ENCODE data around the gene LRP4.

LRP4 gene

GRCh38 chr11:46865340-46865739, 53.0 kb downstream of the LRP4 start:
- Histone ChIP-seq H3K9me3 (replicated peaks; ENCODE audit: insufficient read depth, low read length) (no peaks in the 10 kb centered on the region), H2AFZ (ENCODE audit: low read length) (no peak overlapping the region), H3K79me2 (ENCODE audit: low read length) (no peaks in the 10 kb centered on the region), H3K27ac (ENCODE audit: low read length) (no peak overlapping the region), H3K9ac (ENCODE audit: low read length) (no peak overlapping the region), H3K9me2 (replicated peaks; ENCODE audit: insufficient read depth, low read length) (no peaks in the 10 kb centered on the region), H3K27me3 (replicated peaks; ENCODE audit: insufficient read depth, low read length) (no peaks in the 10 kb centered on the region), H3K36me3 (replicated peaks; ENCODE audit: insufficient read depth, low read length) (no peaks in the 10 kb centered on the region), H3F3A (ENCODE audit: insufficient read depth, low read length) (no peaks in the 10 kb centered on the region), H4K20me1 (ENCODE audit: insufficient read depth, low read length) (no peaks in the 10 kb centered on the region), H3K4me1 (ENCODE audit: low read length) (no peaks in the 10 kb centered on the region), H3K4me2 (ENCODE audit: low read depth, low read length) (no peak overlapping the region), H3K4me3 (ENCODE audit: low read length) (no peak overlapping the region)
- DNase-seq: no peak
- TF ChIP-seq CTCF (IDR thresholded peaks at IDR 0.05; ENCODE audit: low read length): no peak
- TF ChIP-seq EZH2 (optimal IDR thresholded peaks at IDR 0.05; ENCODE audit: low read depth, low read length): no peak
- no peak for TF ChIP-seq EZH2phosphoT487 (IDR thresholded peaks at IDR 0.05; ENCODE audit: low read length)

GRCh38 chr11:46860218-46860617, 58.1 kb downstream of the LRP4 start:
- Histone ChIP-seq H4K20me1 (ENCODE audit: insufficient read depth, low read length) (no peaks in the 10 kb centered on the region), H3K27me3 (replicated peaks; ENCODE audit: insufficient read depth, low read length) (no peaks in the 10 kb centered on the region), H3K9me2 (replicated peaks; ENCODE audit: insufficient read depth, low read length) (no peaks in the 10 kb centered on the region), H3K27ac (ENCODE audit: low read length) (no peak overlapping the region), H3K36me3 (replicated peaks; ENCODE audit: insufficient read depth, low read length) (no peaks in the 10 kb centered on the region), H2AFZ (ENCODE audit: low read length) (no peak overlapping the region), H3K4me3 (ENCODE audit: low read length) (no peak overlapping the region), H3K4me1 (ENCODE audit: low read length) (no peaks in the 10 kb centered on the region), H3F3A (ENCODE audit: insufficient read depth, low read length) (no peaks in the 10 kb centered on the region), H3K9me3 (replicated peaks; ENCODE audit: insufficient read depth, low read length) (no peaks in the 10 kb centered on the region), H3K79me2 (ENCODE audit: low read length) (no peaks in the 10 kb centered on the region), H3K4me2 (ENCODE audit: low read depth, low read length) (no peak overlapping the region), H3K9ac (ENCODE audit: low read length) (no peak overlapping the region)
- TF ChIP-seq EZH2phosphoT487 (IDR thresholded peaks at IDR 0.05; ENCODE audit: low read length): no peak
- no peak for TF ChIP-seq CTCF (IDR thresholded peaks at IDR 0.05; ENCODE audit: low read length)
- TF ChIP-seq EZH2 (optimal IDR thresholded peaks at IDR 0.05; ENCODE audit: low read depth, low read length): no peak
- DNase-seq: no peak

DNA sequence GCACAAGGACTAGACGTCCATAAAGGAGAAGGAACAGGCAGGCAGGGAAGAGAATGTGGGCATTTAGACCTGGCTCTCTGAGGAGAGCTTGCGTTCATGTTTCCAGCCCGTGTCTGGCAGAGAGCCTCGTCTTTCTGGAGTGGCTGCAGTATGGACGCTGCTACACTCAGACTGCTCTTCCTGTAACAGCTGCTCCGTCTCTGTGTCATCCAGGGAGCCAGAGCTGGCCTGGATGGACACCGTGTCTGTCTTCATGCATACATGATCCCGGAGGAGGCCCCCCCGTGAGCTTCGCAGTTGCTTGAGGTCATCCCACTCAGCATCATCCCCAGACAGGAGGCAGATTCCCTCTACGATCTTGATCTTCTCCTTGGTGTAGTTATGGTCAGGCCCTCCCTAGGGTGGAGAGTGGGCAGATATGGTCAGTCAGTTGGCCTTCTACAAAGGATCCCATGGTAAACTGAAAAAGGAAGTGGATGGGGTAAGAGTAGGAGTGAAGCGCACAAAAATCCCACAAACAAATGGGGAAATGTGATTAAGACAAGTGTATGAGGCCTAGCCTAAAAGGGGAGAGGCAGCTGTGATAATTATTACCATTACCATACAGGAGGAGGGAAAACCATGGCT, 59.3 kb downstream of the LRP4 start:
- H3K4me3 ChIP-seq (ENCODE audit: low read length): no peak overlapping the region
- H3K4me1 ChIP-seq (ENCODE audit: low read length): peaks cover 5% of the 10 kb centered on the region
- H4K20me1 ChIP-seq (ENCODE audit: insufficient read depth, low read length): no peaks in the 10 kb centered on the region
- no peaks in the 10 kb centered on the region for H3K9me2 ChIP-seq (replicated peaks; ENCODE audit: insufficient read depth, low read length)
- TF ChIP-seq EZH2 (optimal IDR thresholded peaks at IDR 0.05; ENCODE audit: low read depth, low read length) (no peak), EZH2phosphoT487 (IDR thresholded peaks at IDR 0.05; ENCODE audit: low read length) (no peak), CTCF (IDR thresholded peaks at IDR 0.05; ENCODE audit: low read length) (no peak)
- no peaks in the 10 kb centered on the region for H3K36me3 ChIP-seq (replicated peaks; ENCODE audit: insufficient read depth, low read length)
- no peak overlapping the region for H3K27ac ChIP-seq (ENCODE audit: low read length)
- H3K9ac ChIP-seq (ENCODE audit: low read length): no peak overlapping the region
- no peaks in the 10 kb centered on the region for H3K27me3 ChIP-seq (replicated peaks; ENCODE audit: insufficient read depth, low read length)
- no peak overlapping the region for H2AFZ ChIP-seq (ENCODE audit: low read length)
- H3K4me2 ChIP-seq (ENCODE audit: low read depth, low read length): no peak overlapping the region
- no peaks in the 10 kb centered on the region for H3F3A ChIP-seq (ENCODE audit: insufficient read depth, low read length)
- no peaks in the 10 kb centered on the region for H3K9me3 ChIP-seq (replicated peaks; ENCODE audit: insufficient read depth, low read length)
- DNase-seq: no peak
- no peaks in the 10 kb centered on the region for H3K79me2 ChIP-seq (ENCODE audit: low read length)
